Choroid plexus epithelial cell (primary cell): Measurements from ENCODE around the gene CELF1.
A peak's percentile ranks its signal among the peaks of the same experiment; 100 is the strongest.
"Not testable (repeated sequence)": the region's sequence is repeated elsewhere in the genome, so short reads cannot be mapped to it uniquely, and the experiment has no call there.

ENCODE experiments used
- DNase-seq: peaks from one replicate; pipeline ENCODE4 v3.0.0-alpha.2; 2010; ENCODE audit warnings: low read depth
- H3K4me3 ChIP-seq: 2 replicates; pipeline ENCODE4 v1.5.1; 2011; ENCODE audit warnings: low read depth, mild to moderate bottlenecking, control low read depth, low read length, moderate library complexity
- TF ChIP-seq, protein P1 (sequence below): conservative IDR thresholded peaks from 2 replicates; pipeline ENCODE4 v1.5.1; 2011; ENCODE audit warnings: low read depth, mild to moderate bottlenecking, control low read depth, inconsistent platforms, low read length, moderate library complexity

Gene CELF1

DNA sequence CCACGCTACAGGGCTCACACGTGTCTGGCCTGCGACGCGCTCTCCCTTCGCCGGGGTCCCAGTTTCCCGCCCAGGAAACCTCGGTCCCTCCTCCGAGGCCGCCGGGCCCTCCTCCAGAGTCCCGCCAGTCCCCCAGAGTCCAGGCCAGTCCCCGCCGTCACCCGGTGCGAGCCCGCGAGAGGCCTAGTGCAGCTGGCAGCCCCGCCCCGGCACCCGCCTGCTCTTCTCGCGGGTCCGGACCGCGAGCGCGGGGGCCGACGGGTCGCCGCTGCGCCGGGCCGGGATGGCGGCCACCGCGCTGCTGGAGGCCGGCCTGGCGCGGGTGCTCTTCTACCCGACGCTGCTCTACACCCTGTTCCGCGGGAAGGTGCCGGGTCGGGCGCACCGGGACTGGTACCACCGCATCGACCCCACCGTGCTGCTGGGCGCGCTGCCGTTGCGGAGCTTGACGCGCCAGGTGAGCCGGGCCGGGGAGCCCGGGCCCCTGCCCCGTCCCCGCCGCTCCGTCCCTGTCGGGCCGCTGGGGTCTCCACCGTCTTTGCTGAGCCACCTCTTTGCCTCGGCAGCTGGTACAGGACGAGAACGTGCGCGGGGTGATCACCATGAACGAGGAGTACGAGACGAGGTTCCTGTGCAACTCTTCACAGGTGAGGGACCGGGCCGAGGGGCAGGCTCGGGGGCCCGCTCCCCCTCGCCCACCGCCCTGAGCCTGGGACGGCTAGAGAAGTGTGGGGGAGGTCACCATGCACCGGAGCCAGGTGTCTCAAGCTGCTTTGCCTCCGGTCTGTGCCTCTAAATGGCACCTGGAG, 12.6 kb upstream of the CELF1 start, which contains the start of gene PTPMT1:
Gene PTPMT1 (plus strand): TSS at position 260 of the 809 bp plus-strand sequence. CDS start 24 bp downstream, at position 284.
- peak within 1 kb of the TSS; percentile 81 for H3K4me3 ChIP-seq
- TF ChIP-seq, protein P1, sequence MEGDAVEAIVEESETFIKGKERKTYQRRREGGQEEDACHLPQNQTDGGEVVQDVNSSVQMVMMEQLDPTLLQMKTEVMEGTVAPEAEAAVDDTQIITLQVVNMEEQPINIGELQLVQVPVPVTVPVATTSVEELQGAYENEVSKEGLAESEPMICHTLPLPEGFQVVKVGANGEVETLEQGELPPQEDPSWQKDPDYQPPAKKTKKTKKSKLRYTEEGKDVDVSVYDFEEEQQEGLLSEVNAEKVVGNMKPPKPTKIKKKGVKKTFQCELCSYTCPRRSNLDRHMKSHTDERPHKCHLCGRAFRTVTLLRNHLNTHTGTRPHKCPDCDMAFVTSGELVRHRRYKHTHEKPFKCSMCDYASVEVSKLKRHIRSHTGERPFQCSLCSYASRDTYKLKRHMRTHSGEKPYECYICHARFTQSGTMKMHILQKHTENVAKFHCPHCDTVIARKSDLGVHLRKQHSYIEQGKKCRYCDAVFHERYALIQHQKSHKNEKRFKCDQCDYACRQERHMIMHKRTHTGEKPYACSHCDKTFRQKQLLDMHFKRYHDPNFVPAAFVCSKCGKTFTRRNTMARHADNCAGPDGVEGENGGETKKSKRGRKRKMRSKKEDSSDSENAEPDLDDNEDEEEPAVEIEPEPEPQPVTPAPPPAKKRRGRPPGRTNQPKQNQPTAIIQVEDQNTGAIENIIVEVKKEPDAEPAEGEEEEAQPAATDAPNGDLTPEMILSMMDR: no peak
- DNase-seq: peak; percentile 68

DNA sequence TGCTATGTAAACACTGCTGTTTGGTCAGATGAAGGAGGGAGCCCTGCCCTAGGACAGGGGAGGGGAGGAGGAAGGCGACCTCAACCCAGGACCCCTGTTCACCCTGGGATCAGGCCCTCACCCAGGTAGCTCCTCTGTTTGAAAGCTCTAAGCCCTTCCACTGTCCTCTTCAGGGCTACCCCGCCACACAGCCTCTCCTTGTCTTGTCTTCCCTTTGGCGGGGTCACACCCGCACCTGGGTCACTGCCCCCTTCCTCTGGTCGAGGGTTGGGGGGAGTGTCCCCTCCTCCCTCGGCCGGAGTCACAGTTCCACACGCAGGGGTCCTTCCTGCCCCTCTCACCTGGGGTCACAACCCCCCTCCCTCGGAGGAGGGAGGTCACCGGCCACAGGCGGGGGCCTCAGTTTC, 12.0 kb upstream of the CELF1 start:
- DNase-seq: no peak
- peak overlapping the region; percentile 81 for H3K4me3 ChIP-seq
- TF ChIP-seq, protein P1: no peak

DNA sequence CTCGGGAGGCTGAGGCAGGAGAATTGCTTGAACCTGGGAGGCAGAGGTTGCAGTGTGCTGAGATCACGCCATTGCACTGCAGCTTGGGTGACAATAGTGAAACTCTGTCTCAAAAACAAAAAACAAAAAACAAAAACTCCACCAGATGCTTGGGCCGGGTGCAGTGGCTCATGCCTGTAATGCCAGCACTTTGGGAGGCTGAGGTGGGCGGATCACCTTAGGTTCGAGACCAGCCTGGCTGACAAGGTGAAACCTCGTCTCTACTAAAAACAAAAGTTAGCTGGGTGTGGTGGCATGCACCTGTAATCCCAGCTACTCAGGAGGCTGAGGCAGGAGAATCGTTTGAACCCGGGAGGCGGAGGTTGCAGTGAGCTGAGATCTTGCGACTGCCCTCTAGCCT, 11.4 kb upstream of the CELF1 start:
- DNase-seq, H3K4me3 ChIP-seq: not testable (repeated sequence)

DNA sequence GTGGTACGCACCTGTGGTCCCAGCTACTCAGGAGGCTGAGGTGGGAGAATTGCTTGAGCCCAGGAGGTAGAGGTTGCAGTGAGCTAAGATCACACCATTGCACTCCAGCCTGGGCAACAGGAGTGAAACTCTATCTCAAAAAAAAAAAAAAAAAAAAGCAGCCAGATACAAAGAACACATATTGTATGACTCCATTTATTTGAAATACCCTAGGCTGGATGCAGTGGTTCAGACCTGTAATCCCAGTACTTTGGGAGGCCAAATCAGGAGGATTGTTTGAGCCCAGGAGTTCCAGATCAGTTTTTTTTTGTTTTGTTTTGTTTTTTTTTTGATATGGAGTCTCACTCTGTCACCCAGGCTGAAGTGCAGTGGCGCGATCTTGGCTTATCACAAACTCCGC, 9.5 kb upstream of the CELF1 start:
- not testable (repeated sequence) for H3K4me3 ChIP-seq, DNase-seq

DNA sequence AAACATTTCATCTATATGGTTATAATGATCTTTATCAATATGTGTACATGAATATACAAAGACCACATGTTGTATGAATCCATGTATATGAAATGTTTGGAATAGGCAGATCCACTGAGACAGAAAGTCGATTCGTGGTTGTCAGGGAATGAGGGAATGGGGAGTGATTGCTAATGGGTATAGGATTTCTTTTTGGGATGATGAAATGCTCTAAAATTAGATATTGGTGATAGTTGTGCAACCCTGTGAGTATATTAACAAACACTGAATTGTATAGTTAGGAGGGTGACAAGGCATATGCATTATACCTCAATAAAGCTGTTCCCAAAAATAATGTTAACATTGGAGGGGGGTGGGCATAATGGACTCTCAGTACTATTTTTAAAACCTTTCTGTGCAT, 7.5 kb upstream of the CELF1 start:
- no peak overlapping the region for H3K4me3 ChIP-seq
- TF ChIP-seq, protein P1: no peak
- peak; percentile 30 for DNase-seq

DNA sequence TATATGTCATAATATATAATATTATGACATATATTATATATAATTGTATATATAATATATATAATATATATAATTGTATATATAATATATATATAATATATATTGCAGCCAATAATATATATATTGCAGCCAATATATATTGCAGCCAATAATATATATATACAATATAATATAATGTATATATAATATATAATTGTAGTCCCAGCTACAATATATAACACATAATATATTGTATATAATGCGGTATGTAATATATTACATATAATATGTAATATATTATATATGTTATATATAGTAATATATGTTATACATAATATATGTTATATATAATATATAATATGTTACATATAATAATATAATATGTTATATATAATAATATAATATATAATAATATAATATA, 5.8 kb upstream of the CELF1 start:
- TF ChIP-seq, protein P1: no peak
- no peak overlapping the region for H3K4me3 ChIP-seq
- DNase-seq: no peak

DNA sequence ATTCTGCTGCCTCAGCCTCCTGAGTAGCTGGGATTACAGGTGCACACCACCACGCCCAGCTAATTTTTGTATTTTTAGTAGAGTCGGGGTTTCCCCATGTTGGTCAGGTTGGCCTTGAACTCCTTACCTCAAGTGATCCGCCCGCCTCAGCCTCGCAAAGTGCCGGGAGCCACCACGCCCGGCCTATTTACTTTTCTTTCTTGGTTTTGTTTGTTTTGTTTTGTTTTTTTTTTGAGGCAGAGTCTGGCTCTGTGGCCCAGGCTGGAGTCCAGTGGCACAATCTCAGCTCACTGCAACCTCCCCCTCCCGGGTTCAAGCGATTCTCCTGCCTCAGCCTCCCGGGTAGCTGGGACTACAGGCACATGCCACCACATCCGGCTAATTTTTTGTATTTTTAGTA, 4.1 kb upstream of the CELF1 start:
- not testable (repeated sequence) for H3K4me3 ChIP-seq, DNase-seq

DNA sequence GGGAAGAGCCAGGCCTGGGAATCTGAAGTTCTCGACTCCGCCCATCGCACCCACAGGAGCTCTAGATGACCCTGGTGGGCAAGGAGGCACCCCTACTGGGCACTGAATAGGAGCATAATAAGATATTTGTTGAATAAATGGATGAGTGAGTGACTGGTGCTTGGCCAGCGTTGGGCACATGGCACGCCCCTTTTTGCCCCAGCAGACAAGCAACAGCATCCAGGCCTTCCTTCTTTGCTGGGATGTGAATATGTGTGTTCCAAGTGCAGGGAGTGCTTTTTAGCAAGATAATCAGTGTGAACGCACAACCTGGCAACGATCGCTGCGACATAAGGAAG, 443 bp upstream of the CELF1 start:
- TF ChIP-seq, protein P1: no peak
- DNase-seq: peak; percentile 31

More for the DNA sequence above, 443 bp upstream of the CELF1 start:
- H3K4me3 ChIP-seq: peak overlapping the region; percentile 97
